ENCODE data around the gene CD3E.

Gene CD3E

DNA sequence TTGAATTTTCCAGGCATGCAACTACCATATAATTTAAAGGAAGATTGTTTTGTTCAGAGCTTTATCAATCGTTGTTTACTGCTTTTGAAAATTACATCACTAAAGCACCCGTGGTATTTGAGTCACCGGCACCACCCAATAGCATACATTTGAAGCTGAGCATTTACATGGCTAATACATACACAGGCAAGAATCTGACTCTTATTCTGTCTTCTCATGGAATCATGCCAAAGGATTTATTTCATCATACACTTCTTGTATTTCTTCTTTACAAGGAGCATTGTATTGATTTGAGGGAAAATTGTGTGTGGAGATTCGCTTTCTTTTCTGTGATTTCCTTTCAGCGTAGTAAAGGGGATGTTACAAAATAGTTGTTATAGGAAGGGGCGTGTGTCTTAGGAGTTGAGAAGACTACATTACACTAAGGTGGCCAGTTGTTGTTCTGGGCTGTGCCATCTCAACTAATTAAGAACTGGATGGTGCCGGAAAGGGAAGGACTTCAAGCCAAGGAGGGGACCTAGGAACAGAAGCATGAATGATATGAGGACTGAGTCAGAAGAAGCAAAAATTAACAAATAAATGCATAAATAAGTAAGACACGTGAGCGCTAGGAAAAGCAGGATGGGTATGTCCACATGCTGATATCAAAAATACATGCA is 12.9 kb upstream of the CD3E start:
- DNase-seq, result no peak

DNA sequence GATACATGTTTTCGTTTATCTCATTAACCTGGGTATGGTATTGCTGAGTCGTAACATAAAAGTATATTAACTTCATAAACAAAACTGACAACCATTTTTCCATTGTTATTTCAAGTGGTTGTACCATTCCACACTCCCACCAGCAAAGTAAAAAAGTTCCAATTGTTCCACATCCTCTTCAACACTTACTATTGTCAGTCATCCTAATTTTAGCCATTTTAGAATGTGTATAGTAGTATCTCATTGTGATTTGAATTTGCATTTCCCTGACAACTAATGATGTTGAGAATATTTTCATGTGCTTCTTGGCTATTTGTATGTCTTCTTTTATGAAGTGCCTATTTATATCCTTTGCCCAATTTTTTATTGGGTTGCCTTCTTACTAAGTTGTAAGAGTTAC is 10.5 kb upstream of the CD3E start:
- no peak for DNase-seq

GRCh38 chr11:118295199-118295598 is 9.3 kb upstream of the CD3E start:
- no peak for DNase-seq

- DNase-seq, result peak; percentile 53
Measured at GRCh38 chr11:118295815-118296454, 8.6 kb upstream of the CD3E start.

GRCh38 chr11:118301600-118302195 is 2.8 kb upstream of the CD3E start:
- no peak for DNase-seq

GRCh38 chr11:118304227-118304567 is 333 bp upstream of the CD3E start:
- no peak for DNase-seq

DNA sequence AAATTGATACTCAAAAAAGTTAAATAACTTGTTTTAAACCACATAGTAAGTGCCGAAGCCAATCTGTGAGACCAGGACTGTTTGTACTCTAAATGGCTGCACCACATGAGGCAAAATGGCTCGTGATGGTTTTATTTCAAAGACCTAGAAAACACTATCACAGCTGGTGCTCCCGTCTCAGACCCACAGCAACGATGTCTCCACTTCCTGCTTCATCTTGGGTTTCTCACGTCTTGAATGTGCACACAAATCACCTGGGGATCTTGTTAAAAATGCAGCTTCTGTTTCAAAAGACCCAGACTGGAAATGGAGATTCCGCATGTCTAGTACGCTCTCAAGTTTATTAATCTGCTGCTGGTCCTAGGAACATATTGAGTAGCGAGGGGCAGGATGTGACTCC is 1.2 kb downstream of the CD3E start:
- DNase-seq, result peak; percentile 21

DNA sequence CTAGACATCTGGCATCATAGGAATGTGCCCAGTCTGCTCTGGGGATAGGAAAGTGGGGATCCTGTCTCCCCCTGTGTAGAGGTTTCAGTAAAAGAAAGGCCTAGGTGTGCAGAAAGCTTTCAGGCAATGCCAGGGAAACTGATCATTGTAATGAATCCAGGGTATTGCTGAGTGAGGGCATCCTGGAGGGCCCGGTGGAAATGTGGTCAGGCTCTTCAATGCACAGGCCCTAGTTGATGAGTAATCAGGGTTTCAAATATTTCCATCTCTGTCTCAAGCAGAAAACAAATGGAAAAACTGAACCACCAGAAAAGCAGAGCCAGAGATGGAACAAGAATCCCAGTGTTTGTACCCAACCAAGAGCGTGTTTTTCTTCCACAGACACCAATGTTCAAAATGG is 2.0 kb downstream of the CD3E start:
- DNase-seq, result peak; percentile 54

- DNase-seq, result peak; percentile 36
Measured at GRCh38 chr11:118308995-118309528, 4.5 kb downstream of the CD3E start.

GRCh38 chr11:118310271-118310670 is 5.7 kb downstream of the CD3E start:
- DNase-seq, result no peak

GRCh38 chr11:118310781-118311485 is 6.4 kb downstream of the CD3E start:
- no peak for DNase-seq

- DNase-seq, result no peak
Measured at GRCh38 chr11:118311518-118311917, 7.0 kb downstream of the CD3E start.

GRCh38 chr11:118312328-118312727 is 7.8 kb downstream of the CD3E start:
- DNase-seq, result no peak

GRCh38 chr11:118313242-118313641 is 8.7 kb downstream of the CD3E start:
- no peak for DNase-seq

DNA sequence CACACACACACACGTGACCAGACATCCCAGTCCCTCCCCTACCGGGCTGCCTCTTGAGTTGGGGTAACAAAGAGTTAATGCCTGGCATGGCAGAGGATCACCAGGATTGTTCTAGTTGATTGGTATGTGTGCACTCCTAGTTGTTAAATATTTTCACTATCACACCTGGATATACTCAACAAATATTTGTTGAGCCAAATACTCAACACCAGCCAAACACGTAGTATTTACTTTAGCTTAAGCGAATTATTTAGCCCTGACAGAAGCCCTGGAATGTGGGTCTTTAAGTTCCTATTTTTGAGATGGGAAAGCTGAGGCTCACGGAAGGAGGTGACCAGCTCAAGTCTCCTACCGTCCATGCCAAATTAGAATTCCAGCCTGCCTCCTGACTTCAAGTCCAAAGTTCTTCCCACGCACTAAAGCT is 10.5 kb downstream of the CD3E start:
- no peak for DNase-seq

DNA sequence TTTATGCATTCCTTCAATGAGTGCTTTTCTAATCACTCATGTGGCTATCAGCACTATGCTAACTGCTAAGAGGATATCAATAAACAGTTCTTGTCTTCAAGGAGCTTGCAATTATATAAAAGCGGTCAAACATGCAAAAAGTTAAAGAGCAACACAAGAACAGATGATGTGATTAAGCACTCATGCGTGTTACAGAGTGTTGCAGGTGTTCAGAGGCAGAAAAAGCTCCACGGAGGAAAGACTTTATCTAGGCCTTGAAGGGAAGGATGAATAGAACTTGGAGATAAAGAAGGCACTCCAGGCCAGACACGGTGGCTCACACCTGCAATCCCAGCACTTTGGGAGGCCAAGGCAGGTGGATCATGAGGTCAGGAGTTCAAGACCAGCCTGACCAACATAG is 13.6 kb downstream of the CD3E start:
- no peak for DNase-seq

DNA sequence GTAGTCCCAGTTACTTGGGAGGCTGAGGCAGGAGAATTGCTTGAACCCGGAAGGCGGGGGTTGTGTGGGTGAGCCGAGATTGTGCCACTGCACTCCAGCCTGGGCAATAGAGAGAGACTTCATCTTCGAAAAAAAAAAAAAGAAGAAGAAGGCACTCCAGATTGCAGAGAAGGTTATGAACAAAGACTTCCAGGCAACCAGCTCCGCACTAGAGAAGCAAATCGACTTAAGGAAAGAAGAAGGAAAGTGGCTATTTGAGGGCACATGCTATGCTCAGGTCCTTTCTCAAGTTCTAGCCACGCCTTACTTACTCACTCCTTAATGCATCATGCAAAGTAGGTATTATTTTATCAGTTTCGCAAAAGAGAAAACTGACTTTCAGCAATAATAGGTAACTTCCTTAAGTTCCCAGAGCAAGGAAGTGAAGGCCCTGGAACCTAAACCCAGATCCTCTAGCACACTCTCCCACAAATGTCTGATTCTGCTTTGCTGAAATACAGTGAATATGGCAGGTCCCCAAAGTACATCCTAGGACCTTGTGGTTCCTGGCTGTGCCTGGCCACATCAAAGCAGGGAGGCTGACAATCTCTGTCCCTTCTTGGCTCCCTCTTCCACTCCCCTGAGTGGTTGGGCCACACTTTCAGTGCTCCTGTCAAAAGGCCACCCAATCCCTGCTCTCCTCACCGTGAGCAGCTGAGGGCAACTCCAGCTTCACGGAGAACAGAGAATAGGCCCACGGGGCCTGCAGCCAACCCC is 14.2 kb downstream of the CD3E start:
- DNase-seq, result no peak

GRCh38 chr11:118319337-118319707 is 14.8 kb downstream of the CD3E start:
- no peak for DNase-seq

GRCh38 chr11:118320515-118320914 is 16.0 kb downstream of the CD3E start:
- no peak for DNase-seq

DNA sequence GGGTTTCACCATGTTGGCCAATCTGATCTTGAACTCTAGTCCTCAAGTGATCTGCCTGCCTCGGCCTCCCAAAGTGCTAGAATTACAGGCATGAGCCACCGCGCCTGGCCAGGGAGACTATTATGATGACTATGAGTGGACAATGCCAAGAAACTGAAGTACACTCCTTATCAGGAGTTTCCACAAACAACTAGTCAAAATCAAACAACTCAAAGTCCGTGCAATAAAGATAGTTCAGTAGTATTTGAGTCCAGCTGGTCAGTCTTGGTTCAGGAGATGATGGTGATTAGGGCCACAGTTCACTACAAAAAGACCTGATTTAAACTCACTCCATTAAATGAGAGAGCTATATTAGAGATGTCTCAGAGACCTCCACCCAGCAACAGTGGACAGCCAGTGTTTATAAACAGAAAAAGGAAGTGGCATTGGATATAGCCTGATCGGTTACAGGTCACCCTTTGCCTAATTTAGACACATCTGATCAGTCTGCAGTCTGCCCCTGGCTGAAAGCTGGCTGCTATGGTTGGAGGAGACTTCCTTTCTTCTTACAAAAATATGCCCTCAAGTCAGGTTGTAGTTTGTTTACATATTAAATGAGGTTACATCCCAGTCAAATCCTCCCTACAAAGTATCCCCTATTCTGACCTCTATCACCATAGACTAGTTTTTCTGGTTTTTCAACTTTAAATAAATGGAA is 17.0 kb downstream of the CD3E start:
- no peak for DNase-seq

GRCh38 chr11:118322721-118323120 is 18.2 kb downstream of the CD3E start:
- no peak for DNase-seq

DNA sequence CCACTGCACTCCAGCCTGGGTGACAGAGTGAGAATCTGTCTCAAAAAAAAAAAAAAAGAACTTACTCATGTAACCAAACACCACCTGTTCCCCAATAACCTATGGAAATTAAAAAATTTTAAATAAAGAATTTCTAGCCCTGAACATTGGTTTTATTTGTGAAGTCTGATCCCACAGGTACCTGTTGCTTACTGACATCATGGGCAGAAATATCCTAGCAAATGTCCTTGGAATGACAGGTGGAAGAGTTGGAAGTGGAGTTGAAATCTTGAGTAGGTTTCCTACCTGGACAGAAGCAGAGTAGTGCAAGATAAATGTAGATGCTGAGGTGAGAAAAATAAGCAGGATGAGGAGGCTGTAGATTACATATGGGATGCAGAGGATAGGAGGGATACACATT is 20.8 kb downstream of the CD3E start:
- no peak for DNase-seq

Data from activated naive CD4-positive, alpha-beta T cell treated with Interleukin-2 at 50 U/mL for 16 hours (primary cell).